NCI-H1436 (cell line): ENCODE data around the gene PAFAH1B2.

ENCODE experiments used
- DNase-seq: peaks from one replicate; lab custom pipeline; 2025; lab: John Stamatoyannopoulos, UW

PAFAH1B2 gene

GRCh38 chr11:117220999-117221774 lies 77.1 kb downstream of the PAFAH1B2 start:
- no peak for DNase-seq

DNA sequence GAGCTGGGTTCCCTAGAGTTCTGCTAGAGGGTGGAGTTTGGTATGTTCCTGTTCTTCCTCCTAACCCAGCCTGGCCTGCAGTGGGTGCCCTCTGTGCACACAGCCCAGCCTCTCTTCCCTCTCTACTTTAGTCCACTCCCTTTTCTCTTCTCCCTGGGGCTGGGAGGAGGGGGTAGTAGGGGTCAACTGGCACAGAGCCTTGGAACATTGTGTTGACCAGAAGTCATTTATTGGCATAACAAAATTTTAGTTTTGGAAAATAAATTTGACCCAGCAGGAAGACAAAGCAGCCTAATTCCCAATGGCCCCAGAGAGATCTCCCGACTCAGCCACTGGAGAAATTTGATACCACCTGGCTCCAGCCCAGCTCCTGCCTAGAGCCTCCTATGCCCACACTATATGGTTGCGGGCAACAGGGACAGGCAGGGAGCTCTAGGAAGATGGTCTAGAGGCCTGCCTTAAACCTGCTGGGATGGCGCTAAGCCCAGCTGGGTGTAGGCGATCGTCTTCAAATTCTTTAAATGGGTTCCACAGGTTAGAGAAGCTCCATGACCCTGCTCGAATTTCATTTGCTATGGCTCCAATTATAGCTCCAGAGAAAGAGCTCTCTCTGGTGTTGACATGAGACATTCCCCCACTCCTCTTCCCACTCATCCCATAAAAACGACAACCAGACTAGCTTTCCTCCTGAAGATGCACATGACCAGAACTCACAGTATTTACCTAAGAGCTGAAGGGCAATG lies 77.9 kb downstream of the PAFAH1B2 start:
- peak; percentile 41 for DNase-seq

- no peak for DNase-seq
Measured at GRCh38 chr11:117222991-117223740, 79.1 kb downstream of the PAFAH1B2 start.

GRCh38 chr11:117223741-117224689 lies 79.9 kb downstream of the PAFAH1B2 start:
- DNase-seq, result no peak

DNA sequence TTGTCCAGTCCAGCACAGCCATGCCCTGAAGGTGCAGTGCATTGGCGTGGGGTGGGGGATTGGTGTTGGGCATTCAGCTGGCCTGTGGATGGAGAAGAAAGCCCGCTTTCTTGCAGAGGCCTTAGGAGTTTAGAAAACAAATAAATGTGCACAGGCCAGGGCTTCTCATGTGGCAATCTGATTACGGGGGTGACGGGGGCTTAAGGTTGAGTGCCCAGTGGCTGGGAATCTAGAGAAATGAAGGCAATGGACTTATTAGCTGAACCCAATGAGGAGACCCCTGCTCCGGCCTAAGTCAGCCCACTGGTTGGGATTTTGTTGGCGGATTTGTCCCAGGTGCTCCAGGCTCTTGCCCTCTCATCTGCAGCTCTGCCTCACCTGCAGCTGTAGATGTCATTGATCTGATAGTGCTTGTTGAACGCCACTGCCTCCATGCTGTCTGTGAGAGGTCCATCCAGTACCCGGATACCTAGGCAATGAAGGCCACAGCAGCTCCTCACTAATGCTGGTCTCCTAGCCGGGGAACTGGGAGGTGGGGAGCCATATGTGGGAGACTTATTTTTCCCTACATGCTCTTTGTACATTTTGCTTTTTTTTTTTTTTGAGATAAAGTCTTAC lies 81.6 kb downstream of the PAFAH1B2 start:
- DNase-seq, result no peak
